MCF 10A (cell line): Measurements from ENCODE around the gene RSL24D1. TPM values are rescaled to one million over a fixed set of nuclear protein-coding genes. Genes with fewer than 3 reads are reported as not detected.

Experiments used
- BruUV-seq: library from RNA; stranded (reverse); fragments of 400-500 nt; replicated peaks from 2 replicates; lab custom pipeline; 2021; lab: Mats Ljungman, UMichigan
- CTCF ChIA-PET: fragments of 300-600 bp; sonication (Branson Sonifier 250); formaldehyde crosslinking; extraction: SDS; loops from one replicate; lab custom pipeline; 2021; ENCODE audit warnings: antibody characterized with exemption, inconsistent platforms; lab: Yijun Ruan, JAX
- POLR2A ChIA-PET: fragments of 300-600, 350-650 bp; sonication (Branson Sonifier 250); formaldehyde crosslinking; extraction: SDS; loops from one replicate; lab custom pipeline; 2020; ENCODE audit warnings: antibody characterized with exemption, inconsistent platforms; lab: Yijun Ruan, JAX
- DNase-seq: peaks from one replicate; pipeline ENCODE4 v3.0.0-alpha.2; 2018; ENCODE audit not compliant: unreplicated experiment
- H3K27ac Mint-ChIP-seq: one replicate; pipeline ENCODE4 v1.8.0; 2022; ENCODE audit warnings: mild to moderate bottlenecking, low read depth, mixed read lengths; ENCODE audit not compliant: unreplicated experiment
- H3K27me3 Mint-ChIP-seq: one replicate; pipeline ENCODE4 v1.8.0; 2022; ENCODE audit warnings: mixed read lengths; ENCODE audit not compliant: insufficient read depth, unreplicated experiment
- H3K36me3 Mint-ChIP-seq: one replicate; pipeline ENCODE4 v1.8.0; 2022; ENCODE audit warnings: mild to moderate bottlenecking, moderate library complexity, mixed read lengths; ENCODE audit not compliant: insufficient read depth, unreplicated experiment
- H3K4me1 Mint-ChIP-seq: one replicate; pipeline ENCODE4 v1.8.0; 2022; ENCODE audit warnings: mixed read lengths; ENCODE audit not compliant: insufficient read depth, unreplicated experiment
- H3K4me3 Mint-ChIP-seq: one replicate; pipeline ENCODE4 v1.8.0; 2022; ENCODE audit warnings: mild to moderate bottlenecking, moderate library complexity, mixed read lengths; ENCODE audit not compliant: unreplicated experiment
- H3K9me3 Mint-ChIP-seq: one replicate; pipeline ENCODE4 v1.8.0; 2022; ENCODE audit warnings: mixed read lengths; ENCODE audit not compliant: unreplicated experiment
- CTCF ChIP-seq: fragments of 200-600 bp; IDR thresholded peaks from one replicate; pipeline ENCODE4 v1.8.0; 2022; ENCODE audit warnings: antibody characterized with exemption, mild to moderate bottlenecking; ENCODE audit not compliant: unreplicated experiment
- intact Hi-C: fragments of 100-400 bp; cut with micrococcal nuclease; formaldehyde crosslinking; loops from 2 replicates; pipeline ENCODE4 v1.14.1; 2022
- total RNA-seq: library from RNA; stranded (reverse); gene quantifications from 2 replicates; pipeline ENCODE4 v1.2.3, GENCODE V29; 2022

RSL24D1 gene
- total RNA-seq, 1 experiment from 2014 or later, result 167 TPM

GRCh38 chr15:55197719-55198118 lies 978 bp upstream of the RSL24D1 start:
- intact Hi-C loops, result loop anchor here (1.0 kb wide), 1 partner anchor 93 kb away; no protein-coding TSS in a partner anchor
- H3K36me3 Mint-ChIP-seq, result no peaks in the 10 kb centered on the region
- H3K4me3 Mint-ChIP-seq, result no peak overlapping the region
- ChIA-PET POLR2A (interaction anchor here (1.0 to 3.0 kb wide), 9 partner anchors 9 to 211 kb away, joined by 3 to 22 read pairs (median 8); partner anchors contain the start of genes CCPG1, PIERCE2, PIGB and PIGBOS1), CTCF (interaction anchor here (0.7 to 2.4 kb wide), 4 partner anchors 9 to 1234 kb away, joined by 3 to 12 read pairs (median 6); no protein-coding TSS in a partner anchor)
- H3K4me1 Mint-ChIP-seq, result peaks cover 11% of the 10 kb centered on the region
- H3K9me3 Mint-ChIP-seq, result peaks cover 8% of the 10 kb centered on the region
- no peak for TF ChIP-seq CTCF
- DNase-seq, result no peak
- no peaks in the 10 kb centered on the region for H3K27me3 Mint-ChIP-seq
- no TSS peak for BruUV-seq
- H3K27ac Mint-ChIP-seq, result no peak overlapping the region

GRCh38 chr15:55197362-55197705 lies 593 bp upstream of the RSL24D1 start:
- ChIA-PET CTCF (interaction anchor here (0.7 to 2.4 kb wide), 5 partner anchors 9 to 1234 kb away, joined by 3 to 12 read pairs (median 6); no protein-coding TSS in a partner anchor), POLR2A (interaction anchor here (0.7 to 3.0 kb wide), 16 partner anchors 8 to 211 kb away, joined by 3 to 22 read pairs (median 8); partner anchors contain the start of genes CCPG1, PIERCE2, PIGB and PIGBOS1)
- BruUV-seq, result TSS peak; percentile 58
- no peak for TF ChIP-seq CTCF
- Mint-ChIP-seq H3K9me3 (peaks cover 8% of the 10 kb centered on the region), H3K27me3 (no peaks in the 10 kb centered on the region), H3K36me3 (peaks cover 1% of the 10 kb centered on the region), H3K4me1 (peaks cover 13% of the 10 kb centered on the region), H3K27ac (no peak overlapping the region), H3K4me3 (no peak overlapping the region)
- no peak for DNase-seq
- intact Hi-C loops, result loop anchor here (1.0 kb wide), 1 partner anchor 93 kb away; no protein-coding TSS in a partner anchor

- POLR2A ChIA-PET, result interaction anchor here (0.9 to 3.0 kb wide), 9 partner anchors 13 to 123 kb away, joined by 3 to 22 read pairs (median 9); partner anchors contain the start of genes PIGB and PIGBOS1
- H3K4me1 Mint-ChIP-seq, result peaks cover 18% of the 10 kb centered on the region
- no peak for TF ChIP-seq CTCF
- DNase-seq, result no peak
- intact Hi-C loops, result no loop called here
- H3K27ac Mint-ChIP-seq, result no peak overlapping the region
- no TSS peak for BruUV-seq
- H3K36me3 Mint-ChIP-seq, result peaks cover 15% of the 10 kb centered on the region
- peaks cover 8% of the 10 kb centered on the region for H3K9me3 Mint-ChIP-seq
- H3K4me3 Mint-ChIP-seq, result no peak overlapping the region
- CTCF ChIA-PET, result interaction anchor here (2.4 kb wide), 1 partner anchor 1233 kb away, joined by 12 read pairs; no protein-coding TSS in a partner anchor
- no peaks in the 10 kb centered on the region for H3K27me3 Mint-ChIP-seq
Measured at GRCh38 chr15:55195996-55196395, 745 bp downstream of the RSL24D1 start.

GRCh38 chr15:55194256-55194655 lies 2.5 kb downstream of the RSL24D1 start:
- ChIA-PET CTCF (no interaction called here), POLR2A (no interaction called here)
- intact Hi-C loops, result no loop called here

More at GRCh38 chr15:55194256-55194655, 2.5 kb downstream of the RSL24D1 start:
- no peak for DNase-seq
- Mint-ChIP-seq H3K4me1 (peaks cover 16% of the 10 kb centered on the region), H3K9me3 (peaks cover 4% of the 10 kb centered on the region), H3K4me3 (no peak overlapping the region), H3K27me3 (no peaks in the 10 kb centered on the region), H3K27ac (no peak overlapping the region), H3K36me3 (peaks cover 32% of the 10 kb centered on the region)
- no TSS peak for BruUV-seq
- no peak for TF ChIP-seq CTCF
